Stomach (tissue), 9 donors: ENCODE results near the gene RBFOX2. TPM values are rescaled to one million over a fixed set of nuclear protein-coding genes. Genes with fewer than 3 reads are reported as not detected.

Experiments
- DNase-seq, 2 donors: peaks; one replicate each; pipeline versions ENCODE4 v3.0.0 to v3.0.0-alpha.2; 2013 to 2019
- H3K27ac ChIP-seq, 5 donors: fragments of 200-600 bp in 4 of 5; sonication (generic) in 4 of 5; one replicate each; pipeline ENCODE4 v1.5.1; 2013 to 2019; ENCODE audit warnings: mild to moderate bottlenecking in 1 of 5, moderate library complexity in 1 of 5
- H3K27me3 ChIP-seq, 3 donors: fragments of 200-600 bp; sonication (generic); one replicate each; pipeline ENCODE4 v1.5.1; 2017 to 2019; ENCODE audit warnings: mixed run types in 1 of 3
- H3K36me3 ChIP-seq, 4 donors: fragments of 200-600 bp; sonication (generic); 1 replicate in 3 of 4; 2 replicates in 1 of 4; pipeline ENCODE4 v1.5.1; 2016 to 2019
- H3K4me1 ChIP-seq, 4 donors: fragments of 200-600 bp; sonication (generic); one replicate each; pipeline ENCODE4 v1.5.1; 2016 to 2019
- H3K4me3 ChIP-seq, 4 donors: fragments of 200-600 bp; sonication (generic) in 3 of 4; one replicate each; pipeline ENCODE4 v1.5.1; 2016 to 2019; ENCODE audit warnings: mild to moderate bottlenecking in 1 of 4
- H3K9me3 ChIP-seq, 4 donors: fragments of 200-600 bp; sonication (generic); one replicate each; pipeline ENCODE4 v1.5.1; 2016 to 2019
- CTCF ChIP-seq, 7 experiments: fragments of 450-650 bp in 4 of 7; fragments of 200-600 bp in 3 of 7; sonication (generic) in 3 of 7; IDR thresholded peaks; one replicate each; pipeline ENCODE4 v1.5.1; 2016 to 2019; ENCODE audit warnings: antibody characterized with exemption in 7 of 7, control low read depth in 2 of 7, mild to moderate bottlenecking in 1 of 7
- EP300 ChIP-seq: sonication (generic); formaldehyde crosslinking; IDR thresholded peaks from one replicate; pipeline ENCODE4 v1.6.1; 2017; ENCODE audit warnings: antibody characterized with exemption
- POLR2A ChIP-seq, 4 donors: fragments of 450-650 bp; IDR thresholded peaks; one replicate each; pipeline ENCODE4 v1.6.1; 2016; ENCODE audit warnings: antibody characterized with exemption in 4 of 4, control low read depth in 2 of 4, mild to moderate bottlenecking in 1 of 4, moderate library complexity in 1 of 4
- POLR2AphosphoS5 ChIP-seq, 3 donors: sonication (generic); formaldehyde crosslinking; IDR thresholded peaks; one replicate each; pipeline ENCODE4 v1.6.1; 2016; ENCODE audit warnings: antibody characterized with exemption in 3 of 3
- WGBS, 5 donors: extraction: QIAGEN DNeasy Blood & Tissue Kit in 3 of 5; methylation state at CpG; one replicate each; pipeline versions ENCODE4 v1.1.5 to v1.1.7; 2013 to 2018; 5-methylcytosine and 5-hydroxymethylcytosine counted together
- intact Hi-C: fragments of 100-400 bp; cut with DNase I; formaldehyde crosslinking; loops from one replicate; pipeline ENCODE4 v1.15.1; 2023; ENCODE audit warnings: low total_unique reads
- polyA plus RNA-seq, 3 donors: library from polyadenylated mRNA; stranded (reverse); fragments of 200-250 nt; gene quantifications; one replicate each; pipeline ENCODE4 v1.2.3, GENCODE V29; 2013
- total RNA-seq, 5 donors: library from RNA; depleted of rRNA; stranded (reverse); fragments of >200 nt; gene quantifications; one replicate each; pipeline versions ENCODE4 v1.1.0 to v1.2.3, GENCODE V29; 2014 to 2016
- donor health status: healthy with polysubstance abuse.
- donor health status: Bipolar disorder and iron deficiency.
- donor health status: healthy.

RBFOX2 gene
- total and polyA plus RNA-seq, 8 donors: 14.9 to 176 (median 46.7) TPM

- 7 to 17% (median 14%) methylated on average over 3 of the region's 3 CpGs for WGBS, 5 donors
- intact Hi-C loops: no loop called here
- no peak for DNase-seq
- no peaks in the 10 kb centered on the region for H3K36me3 ChIP-seq
- H3K27ac ChIP-seq: peak overlapping the region; percentile 75 to 88 (median 80)
- no peaks in the 10 kb centered on the region for H3K9me3 ChIP-seq
- no peaks in the 10 kb centered on the region for H3K27me3 ChIP-seq
- peaks cover 44 to 89% (median 66%) of the 10 kb centered on the region in 4 donors for H3K4me1 ChIP-seq
- no peak for TF ChIP-seq POLR2A (IDR thresholded peaks at IDR 0.05)
- no peak for TF ChIP-seq POLR2AphosphoS5 (IDR thresholded peaks at IDR 0.05)
- TF ChIP-seq CTCF (IDR thresholded peaks at IDR 0.05): no peak
- no peak for TF ChIP-seq EP300
- peak overlapping the region; percentile 29 to 37 (median 34) for H3K4me3 ChIP-seq
Measured at GRCh38 chr22:35835267-35835997, 193.2 kb downstream of the RBFOX2 start.

GRCh38 chr22:35834061-35834460 is 194.6 kb downstream of the RBFOX2 start:
- DNase-seq: no peak
- Histone ChIP-seq H3K27ac (peak overlapping the region in 2 of 5 donors; percentile 75 to 85), H3K36me3 (no peaks in the 10 kb centered on the region), H3K4me3 (no peak overlapping the region), H3K27me3 (no peaks in the 10 kb centered on the region), H3K9me3 (no peaks in the 10 kb centered on the region), H3K4me1 (peaks cover 36 to 91% (median 62%) of the 10 kb centered on the region in 4 donors)
- intact Hi-C loops: no loop called here
- WGBS, 5 donors: 24 to 39% (median 36%) methylated on average over 3 of the region's 3 CpGs
- TF ChIP-seq CTCF (IDR thresholded peaks at IDR 0.05) (no peak), EP300 (no peak), POLR2A (IDR thresholded peaks at IDR 0.05) (no peak), POLR2AphosphoS5 (IDR thresholded peaks at IDR 0.05) (no peak)

GRCh38 chr22:35830305-35830704 is 198.3 kb downstream of the RBFOX2 start:
- no peak overlapping the region for H3K4me3 ChIP-seq
- H3K4me1 ChIP-seq: peaks cover 10 to 62% (median 32%) of the 10 kb centered on the region in 4 donors
- DNase-seq: no peak
- H3K36me3 ChIP-seq: no peaks in the 10 kb centered on the region
- no peak overlapping the region for H3K27ac ChIP-seq
- no peak for TF ChIP-seq POLR2AphosphoS5 (IDR thresholded peaks at IDR 0.05)
- TF ChIP-seq EP300: no peak
- TF ChIP-seq CTCF (IDR thresholded peaks at IDR 0.05): no peak
- no peak for TF ChIP-seq POLR2A (IDR thresholded peaks at IDR 0.05)
- H3K27me3 ChIP-seq: no peaks in the 10 kb centered on the region
- WGBS, 5 donors: 79 to 86% (median 82%) methylated on average over 2 of the region's 2 CpGs
- H3K9me3 ChIP-seq: no peaks in the 10 kb centered on the region
- intact Hi-C loops: no loop called here

- DNase-seq: no peak
- Histone ChIP-seq H3K4me1 (peaks cover 3 to 53% (median 18%) of the 10 kb centered on the region in 4 donors), H3K36me3 (no peaks in the 10 kb centered on the region), H3K4me3 (no peak overlapping the region), H3K9me3 (no peaks in the 10 kb centered on the region), H3K27me3 (no peaks in the 10 kb centered on the region), H3K27ac (no peak overlapping the region)
- intact Hi-C loops: no loop called here
- TF ChIP-seq CTCF (IDR thresholded peaks at IDR 0.05) (no peak), POLR2A (IDR thresholded peaks at IDR 0.05) (no peak), EP300 (no peak), POLR2AphosphoS5 (IDR thresholded peaks at IDR 0.05) (no peak)
- WGBS, 5 donors: 83 to 97% (median 93%) methylated on average over 2 of the region's 2 CpGs
Measured at GRCh38 chr22:35824256-35824655, 204.4 kb downstream of the RBFOX2 start.
